HepG2 (cell line): ENCODE results near the gene TROAP. TPM values are rescaled to one million over a fixed set of nuclear protein-coding genes. Genes with fewer than 3 reads are reported as not detected.

Experiments
- CEBPB ChIP-seq: IDR thresholded peaks from 2 replicates; pipeline ENCODE4 v1.6.1; 2011; ENCODE audit warnings: low read depth, low read length, improper control_type of control experiment, borderline replicate concordance
- RBM22 ChIP-seq: fragments of 200-400 bp; formaldehyde crosslinking; optimal IDR thresholded peaks from 2 replicates; pipeline ENCODE3; 2017; ENCODE audit warnings: mild to moderate bottlenecking, low read length, moderate library complexity
- ZBTB7A ChIP-seq: sonication (generic); formaldehyde crosslinking; IDR thresholded peaks from 2 replicates; pipeline ENCODE4 v1.8.0; 2022; ENCODE audit warnings: mild to moderate bottlenecking, missing genetic modification reagents
- ZNF20 ChIP-seq: sonication (generic); formaldehyde crosslinking; IDR thresholded peaks from 2 replicates; pipeline ENCODE4 v1.4.0; 2020; ENCODE audit warnings: mild to moderate bottlenecking, moderate library complexity, missing genetic modification reagents
- ZNF546 ChIP-seq: sonication (generic); formaldehyde crosslinking; conservative IDR thresholded peaks from 2 replicates; pipeline ENCODE4 v1.8.1; 2023; ENCODE audit warnings: mild to moderate bottlenecking, missing genetic modification reagents
- ZNF557 ChIP-seq: sonication (generic); formaldehyde crosslinking; IDR thresholded peaks from 2 replicates; pipeline ENCODE4 v1.4.0; 2020; ENCODE audit warnings: missing genetic modification reagents
- ZNF570 ChIP-seq: sonication (generic); formaldehyde crosslinking; IDR thresholded peaks from 2 replicates; pipeline ENCODE4 v1.4.0; 2020; ENCODE audit warnings: mild to moderate bottlenecking, missing genetic modification reagents, borderline replicate concordance
- polyA plus RNA-seq, 8 experiments: library from polyadenylated mRNA; depleted of rRNA in 3 of 8; stranded (reverse) in 7 of 8; unstranded in 1 of 8; fragments of >200 nt; fragmentation: Illumina TruSeq in 4 of 8; extraction: Trizol in 4 of 8; gene quantifications; 2 replicates each; pipeline versions ENCODE4 v1.2.1 to v1.2.3, GENCODE V29; 2011 to 2016; ENCODE audit warnings: low read depth in 4 of 8, missing spikeins in 1 of 8, mixed read lengths in 1 of 8; ENCODE audit not compliant: insufficient read depth in 1 of 8
- total RNA-seq, 5 experiments: library from RNA; depleted of rRNA; stranded (reverse); fragments of >200 nt; fragmentation: Illumina TruSeq; extraction: Trizol; gene quantifications; 2 replicates each; pipeline ENCODE4 v1.2.3, GENCODE V29; 2016; ENCODE audit warnings: low read depth in 1 of 5
- TF ChIP-seq, protein P1 (sequence below): sonication (generic); formaldehyde crosslinking; IDR thresholded peaks from 2 replicates; pipeline ENCODE4 v1.8.0; 2022; ENCODE audit warnings: missing genetic modification reagents, mild to moderate bottlenecking, moderate library complexity, borderline replicate concordance
- TF ChIP-seq, protein P2 (sequence below): sonication (generic); formaldehyde crosslinking; IDR thresholded peaks from 2 replicates; pipeline ENCODE4 v1.4.0; 2020; ENCODE audit warnings: mild to moderate bottlenecking, missing genetic modification reagents
- TF ChIP-seq, protein P3 (sequence below): sonication (generic); formaldehyde crosslinking; conservative IDR thresholded peaks from 2 replicates; pipeline ENCODE4 v1.8.0; 2022; ENCODE audit warnings: mild to moderate bottlenecking, moderate library complexity, missing genetic modification reagents
- TF ChIP-seq, protein P4 (sequence below): sonication (generic); formaldehyde crosslinking; IDR thresholded peaks from 2 replicates; pipeline ENCODE4 v1.8.0; 2022; ENCODE audit warnings: missing genetic modification reagents, mild to moderate bottlenecking, borderline replicate concordance
- TF ChIP-seq, protein P5 (sequence below): IDR thresholded peaks from 2 replicates; pipeline ENCODE4 v1.6.1; 2016
- TF ChIP-seq, protein P6 (sequence below): sonication (generic); formaldehyde crosslinking; IDR thresholded peaks from 2 replicates; pipeline ENCODE4 v1.9.0; 2022; ENCODE audit warnings: low read depth, missing genetic modification reagents
- TF ChIP-seq, protein P7 (sequence below): sonication (generic); formaldehyde crosslinking; IDR thresholded peaks from 2 replicates; pipeline ENCODE4 v1.8.1; 2022; ENCODE audit warnings: mild to moderate bottlenecking, missing genetic modification reagents

The TROAP gene
- total and polyA plus RNA-seq, 2 of the 13 experiments (the other 11 are each of a cell fraction or from before 2014, with no cell fraction given): 22.5 to 30.9 TPM

DNA sequence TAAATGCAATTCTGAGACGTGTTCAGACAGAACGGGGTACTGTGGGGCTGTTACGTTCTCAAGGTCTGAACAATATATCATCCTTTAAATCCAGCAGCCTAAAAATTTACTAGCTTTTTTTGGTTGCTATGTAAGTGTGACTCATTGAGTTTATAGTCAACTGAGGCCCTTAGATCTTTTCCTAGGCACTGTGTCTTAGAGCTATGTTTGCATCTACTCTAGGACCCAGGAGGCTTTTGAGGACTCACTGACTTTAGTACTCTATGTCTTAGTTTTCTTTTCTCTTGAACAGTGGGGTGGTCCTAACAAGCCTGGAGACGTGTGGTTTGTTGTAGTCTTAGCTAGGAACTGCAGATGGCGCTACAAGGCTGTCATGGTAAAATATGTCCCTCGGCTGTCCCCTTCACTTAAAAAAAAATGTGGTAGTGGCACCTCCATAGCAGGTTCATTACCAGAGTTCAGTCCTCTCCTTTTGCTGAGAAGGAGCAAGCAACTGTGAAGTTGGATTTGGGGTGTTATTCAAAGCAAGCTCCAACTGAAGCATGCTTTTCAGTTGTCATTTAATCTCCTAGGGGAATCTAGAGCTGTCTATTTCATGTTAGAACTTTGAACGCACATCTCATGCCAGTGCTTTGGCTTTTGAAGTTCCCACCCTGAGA, 35.6 kb downstream of the TROAP start (continued):
- no peak for TF ChIP-seq ZNF546 (CRISPR knock-in tag)
- TF ChIP-seq ZNF557: no peak
- TF ChIP-seq, protein P1, sequence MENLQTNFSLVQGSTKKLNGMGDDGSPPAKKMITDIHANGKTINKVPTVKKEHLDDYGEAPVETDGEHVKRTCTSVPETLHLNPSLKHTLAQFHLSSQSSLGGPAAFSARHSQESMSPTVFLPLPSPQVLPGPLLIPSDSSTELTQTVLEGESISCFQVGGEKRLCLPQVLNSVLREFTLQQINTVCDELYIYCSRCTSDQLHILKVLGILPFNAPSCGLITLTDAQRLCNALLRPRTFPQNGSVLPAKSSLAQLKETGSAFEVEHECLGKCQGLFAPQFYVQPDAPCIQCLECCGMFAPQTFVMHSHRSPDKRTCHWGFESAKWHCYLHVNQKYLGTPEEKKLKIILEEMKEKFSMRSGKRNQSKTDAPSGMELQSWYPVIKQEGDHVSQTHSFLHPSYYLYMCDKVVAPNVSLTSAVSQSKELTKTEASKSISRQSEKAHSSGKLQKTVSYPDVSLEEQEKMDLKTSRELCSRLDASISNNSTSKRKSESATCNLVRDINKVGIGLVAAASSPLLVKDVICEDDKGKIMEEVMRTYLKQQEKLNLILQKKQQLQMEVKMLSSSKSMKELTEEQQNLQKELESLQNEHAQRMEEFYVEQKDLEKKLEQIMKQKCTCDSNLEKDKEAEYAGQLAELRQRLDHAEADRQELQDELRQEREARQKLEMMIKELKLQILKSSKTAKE (CRISPR knock-in tag): no peak
- TF ChIP-seq, protein P2, sequence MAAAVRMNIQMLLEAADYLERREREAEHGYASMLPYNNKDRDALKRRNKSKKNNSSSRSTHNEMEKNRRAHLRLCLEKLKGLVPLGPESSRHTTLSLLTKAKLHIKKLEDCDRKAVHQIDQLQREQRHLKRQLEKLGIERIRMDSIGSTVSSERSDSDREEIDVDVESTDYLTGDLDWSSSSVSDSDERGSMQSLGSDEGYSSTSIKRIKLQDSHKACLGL (CRISPR knock-in tag): no peak
- TF ChIP-seq, protein P3, sequence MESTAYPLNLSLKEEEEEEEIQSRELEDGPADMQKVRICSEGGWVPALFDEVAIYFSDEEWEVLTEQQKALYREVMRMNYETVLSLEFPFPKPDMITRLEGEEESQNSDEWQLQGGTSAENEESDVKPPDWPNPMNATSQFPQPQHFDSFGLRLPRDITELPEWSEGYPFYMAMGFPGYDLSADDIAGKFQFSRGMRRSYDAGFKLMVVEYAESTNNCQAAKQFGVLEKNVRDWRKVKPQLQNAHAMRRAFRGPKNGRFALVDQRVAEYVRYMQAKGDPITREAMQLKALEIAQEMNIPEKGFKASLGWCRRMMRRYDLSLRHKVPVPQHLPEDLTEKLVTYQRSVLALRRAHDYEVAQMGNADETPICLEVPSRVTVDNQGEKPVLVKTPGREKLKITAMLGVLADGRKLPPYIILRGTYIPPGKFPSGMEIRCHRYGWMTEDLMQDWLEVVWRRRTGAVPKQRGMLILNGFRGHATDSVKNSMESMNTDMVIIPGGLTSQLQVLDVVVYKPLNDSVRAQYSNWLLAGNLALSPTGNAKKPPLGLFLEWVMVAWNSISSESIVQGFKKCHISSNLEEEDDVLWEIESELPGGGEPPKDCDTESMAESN (CRISPR knock-in tag): 0 out of 2 replicates have a peak, but pooled peaks have one; percentile 56
- TF ChIP-seq ZNF20 (CRISPR knock-in tag): no peak
- TF ChIP-seq ZBTB7A (CRISPR knock-in tag): no peak
- TF ChIP-seq, protein P4, sequence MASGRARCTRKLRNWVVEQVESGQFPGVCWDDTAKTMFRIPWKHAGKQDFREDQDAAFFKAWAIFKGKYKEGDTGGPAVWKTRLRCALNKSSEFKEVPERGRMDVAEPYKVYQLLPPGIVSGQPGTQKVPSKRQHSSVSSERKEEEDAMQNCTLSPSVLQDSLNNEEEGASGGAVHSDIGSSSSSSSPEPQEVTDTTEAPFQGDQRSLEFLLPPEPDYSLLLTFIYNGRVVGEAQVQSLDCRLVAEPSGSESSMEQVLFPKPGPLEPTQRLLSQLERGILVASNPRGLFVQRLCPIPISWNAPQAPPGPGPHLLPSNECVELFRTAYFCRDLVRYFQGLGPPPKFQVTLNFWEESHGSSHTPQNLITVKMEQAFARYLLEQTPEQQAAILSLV: no peak
- TF ChIP-seq ZNF570 (CRISPR knock-in tag): no peak
- no peak for TF ChIP-seq RBM22
- no peak for TF ChIP-seq CEBPB
- TF ChIP-seq, protein P5, sequence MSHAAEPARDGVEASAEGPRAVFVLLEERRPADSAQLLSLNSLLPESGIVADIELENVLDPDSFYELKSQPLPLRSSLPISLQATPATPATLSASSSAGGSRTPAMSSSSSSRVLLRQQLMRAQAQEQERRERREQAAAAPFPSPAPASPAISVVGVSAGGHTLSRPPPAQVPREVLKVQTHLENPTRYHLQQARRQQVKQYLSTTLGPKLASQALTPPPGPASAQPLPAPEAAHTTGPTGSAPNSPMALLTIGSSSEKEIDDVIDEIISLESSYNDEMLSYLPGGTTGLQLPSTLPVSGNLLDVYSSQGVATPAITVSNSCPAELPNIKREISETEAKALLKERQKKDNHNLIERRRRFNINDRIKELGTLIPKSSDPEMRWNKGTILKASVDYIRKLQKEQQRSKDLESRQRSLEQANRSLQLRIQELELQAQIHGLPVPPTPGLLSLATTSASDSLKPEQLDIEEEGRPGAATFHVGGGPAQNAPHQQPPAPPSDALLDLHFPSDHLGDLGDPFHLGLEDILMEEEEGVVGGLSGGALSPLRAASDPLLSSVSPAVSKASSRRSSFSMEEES (CRISPR knock-in tag): no peak
- TF ChIP-seq, protein P6, sequence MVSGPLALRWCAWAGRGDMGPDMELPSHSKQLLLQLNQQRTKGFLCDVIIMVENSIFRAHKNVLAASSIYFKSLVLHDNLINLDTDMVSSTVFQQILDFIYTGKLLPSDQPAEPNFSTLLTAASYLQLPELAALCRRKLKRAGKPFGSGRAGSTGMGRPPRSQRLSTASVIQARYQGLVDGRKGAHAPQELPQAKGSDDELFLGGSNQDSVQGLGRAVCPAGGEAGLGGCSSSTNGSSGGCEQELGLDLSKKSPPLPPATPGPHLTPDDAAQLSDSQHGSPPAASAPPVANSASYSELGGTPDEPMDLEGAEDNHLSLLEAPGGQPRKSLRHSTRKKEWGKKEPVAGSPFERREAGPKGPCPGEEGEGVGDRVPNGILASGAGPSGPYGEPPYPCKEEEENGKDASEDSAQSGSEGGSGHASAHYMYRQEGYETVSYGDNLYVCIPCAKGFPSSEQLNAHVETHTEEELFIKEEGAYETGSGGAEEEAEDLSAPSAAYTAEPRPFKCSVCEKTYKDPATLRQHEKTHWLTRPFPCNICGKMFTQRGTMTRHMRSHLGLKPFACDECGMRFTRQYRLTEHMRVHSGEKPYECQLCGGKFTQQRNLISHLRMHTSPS (CRISPR knock-in tag): no peak
- TF ChIP-seq, protein P7, sequence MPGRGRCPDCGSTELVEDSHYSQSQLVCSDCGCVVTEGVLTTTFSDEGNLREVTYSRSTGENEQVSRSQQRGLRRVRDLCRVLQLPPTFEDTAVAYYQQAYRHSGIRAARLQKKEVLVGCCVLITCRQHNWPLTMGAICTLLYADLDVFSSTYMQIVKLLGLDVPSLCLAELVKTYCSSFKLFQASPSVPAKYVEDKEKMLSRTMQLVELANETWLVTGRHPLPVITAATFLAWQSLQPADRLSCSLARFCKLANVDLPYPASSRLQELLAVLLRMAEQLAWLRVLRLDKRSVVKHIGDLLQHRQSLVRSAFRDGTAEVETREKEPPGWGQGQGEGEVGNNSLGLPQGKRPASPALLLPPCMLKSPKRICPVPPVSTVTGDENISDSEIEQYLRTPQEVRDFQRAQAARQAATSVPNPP (CRISPR knock-in tag): no peak
